Bone marrow (tissue), 2 donors: ENCODE results near the gene SPRED2.

ENCODE experiments used
- DNase-seq, 2 donors: peaks; one replicate each; lab custom pipeline; 2025; lab: John Stamatoyannopoulos, UW

Gene SPRED2

DNA sequence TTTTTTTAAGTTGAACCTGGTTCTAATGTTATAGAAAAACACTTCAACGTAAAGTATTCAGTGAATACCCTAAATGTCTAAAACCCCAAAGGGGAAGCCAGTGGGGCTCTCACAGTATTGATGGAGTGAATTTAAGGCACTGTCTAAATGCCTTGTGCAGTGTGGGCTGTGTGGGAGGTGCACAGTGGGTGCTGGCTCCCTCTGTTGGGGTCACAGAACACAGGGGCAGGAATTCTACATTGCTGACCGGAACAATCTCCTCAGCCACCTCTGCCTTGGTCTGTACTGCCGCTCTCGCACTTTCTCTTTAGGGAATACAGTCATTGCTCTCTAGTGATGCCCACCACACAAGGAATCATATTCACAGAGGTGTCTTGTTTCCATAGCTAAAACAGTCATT, 45.4 kb downstream of the SPRED2 start:
- no peak for DNase-seq

DNA sequence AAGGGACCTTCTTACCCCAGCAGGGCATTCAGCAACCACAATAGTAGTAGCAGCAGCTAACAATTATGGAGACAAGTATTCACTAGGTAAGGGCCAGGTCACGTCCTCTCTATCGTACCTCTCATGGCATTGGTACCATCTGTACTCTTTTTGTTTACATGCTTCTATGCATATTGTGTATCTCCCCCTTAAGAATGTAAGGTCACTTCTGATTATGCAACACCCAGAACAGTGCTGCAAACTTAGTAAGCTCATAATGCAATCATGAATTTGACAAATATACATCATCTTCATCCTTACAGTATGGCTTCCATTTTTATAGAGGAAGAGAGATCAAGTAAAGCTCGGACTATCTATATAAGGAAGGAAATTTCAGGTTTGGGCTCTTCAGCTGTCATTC, 46.1 kb downstream of the SPRED2 start:
- DNase-seq, result no peak

DNA sequence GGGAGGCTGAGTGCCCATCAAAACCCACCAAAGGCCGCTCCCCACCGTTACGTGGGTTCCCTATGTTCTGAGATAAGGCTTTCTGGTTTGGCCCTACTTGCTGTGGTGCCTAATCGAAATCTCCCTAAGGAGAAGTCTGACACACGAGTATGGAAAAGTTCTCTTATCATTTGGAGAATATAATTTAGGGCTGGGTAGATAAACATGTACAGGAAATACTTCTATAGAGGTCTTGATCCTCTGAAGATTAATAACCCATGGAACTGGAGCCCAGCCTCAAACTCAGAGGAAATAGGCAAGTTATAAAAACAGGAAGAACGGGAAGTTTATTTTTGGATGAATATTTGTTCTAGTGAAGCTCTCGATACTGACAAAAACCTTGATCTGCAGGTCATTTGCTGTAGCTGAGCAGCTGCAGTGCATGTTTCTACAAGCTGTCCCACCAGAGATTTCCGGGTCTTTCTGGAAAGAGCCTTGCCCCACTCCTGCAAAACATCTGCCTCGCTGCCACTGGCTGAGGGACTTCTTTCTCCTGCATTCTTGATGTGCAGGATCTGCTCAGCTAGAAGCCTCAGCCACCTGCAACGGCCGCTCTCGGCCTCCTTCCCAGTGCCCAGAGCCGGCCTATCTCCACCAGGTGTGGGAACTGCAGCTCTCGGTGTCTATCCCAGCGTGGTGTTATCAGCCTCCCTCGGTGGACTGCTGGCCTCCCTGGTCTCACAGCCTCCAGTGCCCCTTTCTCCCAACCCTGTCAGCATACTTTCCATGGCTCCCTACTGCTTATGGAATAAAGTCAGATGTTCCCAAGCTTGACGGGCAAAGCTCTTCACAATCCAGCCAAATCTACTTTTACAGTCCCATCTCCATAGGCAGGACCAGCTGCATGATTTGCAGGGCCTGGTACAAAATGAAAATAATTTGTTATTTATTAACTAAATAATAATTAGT, 48.6 kb downstream of the SPRED2 start:
- DNase-seq, result no peak

DNA sequence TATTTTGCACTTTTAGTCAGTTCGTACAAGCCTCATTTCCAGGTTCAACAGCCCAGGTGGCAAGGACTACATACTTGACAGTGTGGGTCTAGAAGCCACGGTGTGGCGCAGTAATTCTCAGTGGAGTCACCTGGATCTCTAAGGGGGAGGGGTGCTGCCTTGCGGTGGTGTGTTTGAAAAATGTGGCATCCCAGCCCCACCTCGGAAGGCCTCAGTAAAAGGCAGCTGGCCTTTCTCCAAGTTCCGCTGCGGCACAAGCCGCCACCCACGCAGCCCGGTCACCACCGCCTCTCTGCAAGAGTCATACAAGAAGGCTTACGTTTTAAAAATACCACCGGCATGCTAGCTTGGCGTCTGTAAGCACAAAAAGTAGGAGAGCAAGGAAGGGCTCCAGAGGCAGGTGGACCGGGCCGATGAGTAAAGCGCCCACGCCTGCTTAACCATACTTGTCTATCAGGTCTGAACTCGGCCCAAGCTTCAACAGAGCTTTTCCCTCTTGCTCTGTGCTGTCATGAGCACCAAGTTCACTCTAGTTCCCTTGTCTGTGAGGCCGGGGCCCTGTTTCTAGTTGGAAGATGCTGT, 49.5 kb downstream of the SPRED2 start:
- peak in 1 of 2 donors; percentile 52 for DNase-seq

DNA sequence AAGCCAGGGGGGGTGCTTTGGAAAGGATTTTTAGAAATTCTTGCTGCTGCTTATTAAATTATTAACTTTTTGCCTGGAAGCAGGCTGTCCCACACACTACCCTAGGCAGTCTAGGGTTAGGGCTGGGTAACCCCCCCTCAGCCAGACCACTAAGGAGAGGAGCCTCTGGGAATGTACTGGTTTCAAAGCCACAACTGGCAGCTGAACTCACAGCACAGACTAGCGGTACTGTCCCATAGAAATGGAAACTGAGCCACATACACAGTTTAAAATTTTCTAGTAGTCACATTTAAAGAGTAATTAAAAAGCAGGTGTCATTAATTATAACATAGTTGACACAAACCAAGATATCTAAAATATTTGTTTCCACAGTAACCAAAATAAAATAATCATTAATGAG, 50.1 kb downstream of the SPRED2 start:
- DNase-seq, result no peak

DNA sequence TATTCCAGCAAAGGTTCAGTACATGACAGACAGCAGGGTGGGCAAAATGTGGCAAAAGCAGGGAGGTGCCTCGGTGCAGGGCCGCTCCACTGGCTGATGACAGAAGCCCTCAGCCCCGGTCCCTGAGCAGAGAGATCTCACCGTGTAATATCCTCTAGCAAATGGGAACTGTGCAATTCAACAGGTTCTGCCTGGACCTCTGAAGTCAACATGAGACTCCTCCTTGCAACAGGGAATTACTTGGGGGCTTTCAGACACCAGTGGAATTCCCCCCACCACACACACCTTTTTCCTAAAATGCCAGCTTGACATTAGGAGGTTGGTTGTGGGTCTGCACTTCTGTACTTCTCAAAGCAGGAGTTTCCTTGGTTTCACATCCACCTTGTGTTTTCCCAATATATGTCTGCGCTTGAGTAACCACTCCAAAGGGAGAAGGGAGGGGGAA, 50.8 kb downstream of the SPRED2 start:
- no peak for DNase-seq

DNA sequence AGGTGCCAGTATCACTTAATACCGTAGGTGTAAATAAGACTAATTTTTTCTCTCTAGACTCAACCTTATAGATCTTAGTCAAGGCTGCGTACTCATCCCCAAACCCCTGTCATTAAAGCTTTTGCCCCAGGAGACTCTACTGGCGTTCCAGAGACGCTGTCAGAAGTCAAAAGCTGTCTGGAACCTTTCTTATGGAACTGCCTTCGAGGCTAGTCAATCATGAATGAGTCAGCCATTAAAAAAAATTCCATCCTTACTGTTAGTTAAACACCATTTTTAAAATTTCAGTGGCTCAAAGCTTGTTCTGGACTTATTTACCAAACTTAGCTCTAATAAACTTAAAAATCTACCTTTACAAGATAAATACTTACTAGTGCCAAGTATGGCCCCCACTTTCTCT, 52.1 kb downstream of the SPRED2 start:
- no peak for DNase-seq

DNA sequence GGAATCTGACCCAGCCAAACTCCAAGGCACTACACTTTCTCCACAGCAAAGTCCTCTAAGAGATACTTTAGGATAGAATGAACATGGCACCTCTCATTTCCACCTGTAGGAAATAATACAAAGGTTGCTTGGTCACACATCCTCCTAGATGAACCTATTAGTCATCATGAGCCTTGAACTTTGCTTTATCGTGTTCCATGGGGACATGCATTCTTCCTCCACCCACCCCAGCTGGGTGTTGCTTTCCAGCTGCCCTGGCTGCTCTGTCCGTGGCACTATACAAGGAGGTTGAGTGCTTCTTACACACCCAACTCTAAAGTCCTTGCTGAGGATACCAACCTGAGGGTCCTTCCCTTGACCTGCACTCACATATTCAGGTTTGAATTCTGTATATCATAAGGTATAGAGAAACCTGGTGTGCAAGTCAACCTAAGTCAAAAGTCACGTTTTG, 52.7 kb downstream of the SPRED2 start:
- no peak for DNase-seq

DNA sequence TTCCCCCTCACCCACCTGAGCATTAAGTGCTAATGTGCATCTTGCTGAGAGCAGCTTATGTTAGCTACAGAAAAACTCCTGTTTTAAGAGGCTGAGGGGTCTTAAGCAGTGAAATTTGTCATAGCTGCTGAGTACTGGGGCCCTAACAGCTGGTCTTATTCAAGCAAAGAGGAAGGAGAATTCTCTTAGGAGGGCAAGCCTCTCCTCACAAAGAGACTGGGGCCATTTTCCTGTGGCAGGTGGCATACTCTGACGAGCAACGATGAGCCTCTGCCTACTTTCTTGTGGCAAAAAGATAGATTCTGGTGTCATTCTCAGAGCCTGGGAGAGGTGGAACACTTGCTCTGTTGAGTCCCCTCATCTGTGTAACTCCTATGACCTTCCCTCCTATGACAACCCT, 53.2 kb downstream of the SPRED2 start:
- DNase-seq, result no peak

DNA sequence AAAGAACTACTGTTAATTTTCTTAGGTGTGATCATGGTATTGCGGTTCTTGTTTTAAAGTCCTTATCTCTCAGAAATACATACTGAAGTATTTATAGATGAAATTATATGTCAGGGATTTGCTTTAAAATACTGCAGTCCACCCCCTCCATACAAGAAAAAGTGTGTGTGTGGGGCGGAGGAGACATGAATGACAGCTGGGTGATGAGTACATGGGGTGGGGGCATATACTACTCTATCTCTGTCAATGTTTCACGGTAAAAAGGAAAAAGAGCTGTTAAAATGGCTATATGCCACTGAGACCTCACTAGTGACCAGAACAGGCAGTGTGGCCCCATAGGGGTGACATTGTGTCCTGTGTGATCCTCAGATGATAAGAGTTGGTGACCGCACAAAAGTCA, 54.1 kb downstream of the SPRED2 start:
- DNase-seq, result no peak

DNA sequence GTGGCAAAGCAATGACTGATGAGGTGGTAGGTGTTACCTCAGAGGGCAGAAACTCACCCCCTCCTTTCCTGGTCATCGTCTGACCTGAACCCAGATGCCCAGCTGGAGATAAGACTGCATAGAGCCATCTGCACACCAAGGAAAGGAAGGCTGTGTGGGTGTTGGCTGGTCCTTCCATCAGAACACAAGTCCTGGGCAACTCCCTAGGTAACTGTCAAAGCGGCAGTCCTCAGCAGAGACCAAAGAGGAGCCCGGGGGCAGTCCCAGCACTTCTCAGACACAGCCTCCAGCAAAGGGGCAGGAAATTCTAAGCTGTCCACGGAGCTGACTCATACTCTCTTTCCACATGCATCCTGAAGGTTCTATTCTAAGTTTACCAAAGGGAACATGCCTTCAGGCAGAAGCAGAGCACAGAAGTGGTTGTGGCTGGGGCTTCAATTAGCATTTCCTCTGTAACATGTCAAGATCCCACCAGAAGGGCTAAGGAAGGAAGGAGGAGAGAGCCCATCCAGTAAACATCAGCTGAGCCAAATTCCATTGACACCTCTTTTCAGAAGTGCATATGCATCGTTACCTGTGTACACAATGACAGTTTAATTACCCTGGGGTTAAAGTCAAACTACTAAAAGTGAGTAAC, 54.7 kb downstream of the SPRED2 start:
- DNase-seq, result peak in 1 of 2 donors; percentile 92

DNA sequence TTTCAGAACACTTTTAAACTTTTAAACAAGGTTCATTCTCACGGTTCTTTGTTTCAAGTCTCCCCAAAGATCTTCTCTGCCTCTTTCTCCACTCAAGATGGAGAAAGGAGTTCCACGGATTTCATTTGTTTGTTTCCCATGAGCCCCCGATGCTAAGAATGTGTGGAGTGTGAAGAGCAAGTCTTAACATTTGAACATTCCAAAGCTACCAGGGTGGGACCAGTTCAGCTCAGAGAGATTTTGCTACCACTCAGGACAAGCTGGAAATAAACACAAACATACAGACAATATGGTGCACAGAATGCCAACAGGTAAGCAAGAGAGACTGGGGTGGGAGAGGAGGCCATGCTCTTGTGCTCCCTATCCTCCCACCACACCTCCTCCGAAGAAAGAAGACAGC, 56.7 kb downstream of the SPRED2 start:
- DNase-seq, result no peak

DNA sequence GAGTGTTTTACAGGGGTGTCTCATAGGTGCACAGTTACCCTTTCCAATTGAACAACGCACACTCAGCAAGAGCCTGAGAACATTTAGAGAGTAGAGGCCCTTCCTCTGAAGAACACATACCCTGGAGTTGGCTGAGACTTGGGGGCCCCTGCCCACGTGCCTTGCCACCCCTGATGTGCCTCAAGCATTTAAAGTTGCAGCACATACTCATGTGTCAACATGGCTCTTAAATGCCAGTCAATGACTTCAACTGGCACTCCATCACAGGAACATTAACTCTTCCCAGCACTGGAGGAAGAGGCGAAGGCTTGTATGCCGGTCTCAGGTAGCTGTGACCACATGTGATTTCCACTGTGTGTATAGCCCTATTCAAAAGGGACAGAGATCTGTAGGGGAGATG, 57.4 kb downstream of the SPRED2 start:
- no peak for DNase-seq

DNA sequence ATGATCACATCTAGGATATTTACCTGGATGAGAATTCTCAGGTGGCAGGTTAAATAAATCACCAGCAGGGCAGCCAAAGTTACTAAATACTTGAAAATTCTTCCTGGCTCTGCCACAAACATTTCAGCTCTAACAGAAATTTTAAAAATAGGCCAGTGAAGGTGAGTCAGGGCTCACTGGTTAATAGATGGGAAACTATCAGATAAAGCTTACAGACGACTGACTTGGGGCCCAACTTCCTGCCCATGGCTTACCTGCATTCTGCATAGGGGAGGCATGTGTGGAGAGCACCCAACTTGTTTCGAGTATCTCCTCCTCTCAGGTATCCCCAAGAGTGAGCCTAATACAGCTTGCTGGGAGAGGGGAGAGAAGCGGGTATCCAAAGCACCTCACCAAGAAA, 57.8 kb downstream of the SPRED2 start:
- no peak for DNase-seq

DNA sequence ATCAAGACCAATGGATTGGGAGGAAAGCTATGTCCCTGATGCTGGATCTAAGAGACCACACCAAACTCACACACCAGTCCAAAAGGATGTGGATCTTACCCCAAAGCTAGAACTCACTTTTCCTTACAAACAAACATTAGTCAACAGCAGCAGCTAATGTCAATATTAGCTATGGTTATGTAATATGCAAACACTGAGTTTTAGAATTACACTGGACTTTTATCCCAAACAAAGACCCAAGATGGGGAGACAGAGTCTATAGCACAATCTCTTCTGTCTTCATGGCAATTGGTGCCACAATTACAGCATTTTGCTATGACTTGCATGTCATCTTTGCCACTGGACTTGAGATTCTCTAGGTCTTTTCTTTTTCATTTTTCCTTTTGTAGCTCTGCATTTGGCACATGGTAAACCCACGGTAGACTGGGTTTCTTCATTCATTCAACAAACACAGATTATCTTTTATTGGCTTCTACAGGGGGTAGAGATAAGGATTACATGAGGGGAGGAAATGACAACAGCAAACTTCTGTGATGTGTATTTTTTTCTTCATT, 59.0 kb downstream of the SPRED2 start:
- DNase-seq, result no peak

DNA sequence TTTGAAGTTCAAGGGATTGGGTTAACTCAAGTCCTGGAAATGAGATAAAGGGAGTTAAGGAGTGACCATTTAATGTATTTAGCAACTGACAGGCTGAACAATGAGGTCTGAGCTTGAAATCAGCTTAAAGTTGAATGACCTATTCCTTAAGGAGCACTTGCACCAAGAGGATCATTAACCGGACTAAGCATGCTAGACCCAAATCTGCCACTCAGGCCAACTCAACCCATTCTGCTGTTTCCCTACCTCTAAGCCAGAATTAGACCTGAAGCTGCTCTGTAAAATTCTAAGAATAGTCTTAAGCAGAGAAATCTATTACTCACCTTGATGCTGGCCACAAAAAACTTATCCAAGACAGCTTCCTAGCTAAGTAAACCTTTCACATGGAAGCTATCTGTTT, 59.8 kb downstream of the SPRED2 start:
- no peak for DNase-seq

DNA sequence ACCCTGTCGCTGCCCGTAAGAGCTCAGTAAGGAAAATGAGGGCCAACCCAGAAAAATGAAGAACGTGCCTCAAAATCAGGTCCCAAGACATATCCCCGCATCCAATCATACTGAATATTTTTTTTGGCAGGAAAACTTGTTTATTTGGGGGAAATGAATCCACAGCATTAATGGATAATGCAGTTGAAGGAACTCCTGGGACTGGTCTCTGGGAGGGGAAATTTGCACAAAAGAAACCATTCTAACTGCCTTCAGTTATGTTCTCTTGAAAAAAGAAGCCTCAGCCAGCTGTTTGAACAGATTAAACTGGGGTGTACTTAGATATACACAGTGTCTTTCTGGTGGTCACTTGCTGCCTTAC, 61.3 kb downstream of the SPRED2 start:
- no peak for DNase-seq

DNA sequence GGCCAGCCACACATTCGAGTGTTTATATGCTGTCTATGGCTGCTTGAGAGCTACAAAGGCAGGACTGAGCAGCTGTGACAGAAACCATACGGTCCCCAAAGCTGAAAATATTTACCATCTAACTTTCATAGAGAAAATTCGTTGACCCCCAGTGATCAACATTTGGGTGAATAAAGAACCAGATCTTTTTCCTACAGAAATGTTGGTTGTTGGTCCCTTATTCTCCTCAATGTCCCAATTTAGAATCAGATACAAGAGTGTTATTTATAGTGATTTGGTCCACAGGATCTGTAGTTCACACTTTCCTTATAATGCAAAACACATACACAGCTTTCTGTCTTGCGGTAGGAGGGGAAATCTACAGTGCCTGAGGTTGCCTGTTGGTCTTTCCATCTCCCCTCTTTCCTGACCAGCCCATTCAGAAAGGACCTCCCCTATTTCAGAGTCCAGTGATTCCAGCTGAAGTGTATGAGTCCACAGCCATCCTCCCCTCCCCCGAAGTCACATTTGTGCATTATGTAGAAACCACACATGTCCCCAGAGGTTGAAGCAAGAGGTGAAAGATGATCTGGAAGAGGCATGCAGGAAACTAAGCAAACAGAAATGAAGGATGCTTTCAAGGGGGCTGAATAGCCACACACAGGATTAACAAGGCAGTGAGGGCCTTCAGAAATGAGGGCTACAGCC, 61.9 kb downstream of the SPRED2 start:
- no peak for DNase-seq

DNA sequence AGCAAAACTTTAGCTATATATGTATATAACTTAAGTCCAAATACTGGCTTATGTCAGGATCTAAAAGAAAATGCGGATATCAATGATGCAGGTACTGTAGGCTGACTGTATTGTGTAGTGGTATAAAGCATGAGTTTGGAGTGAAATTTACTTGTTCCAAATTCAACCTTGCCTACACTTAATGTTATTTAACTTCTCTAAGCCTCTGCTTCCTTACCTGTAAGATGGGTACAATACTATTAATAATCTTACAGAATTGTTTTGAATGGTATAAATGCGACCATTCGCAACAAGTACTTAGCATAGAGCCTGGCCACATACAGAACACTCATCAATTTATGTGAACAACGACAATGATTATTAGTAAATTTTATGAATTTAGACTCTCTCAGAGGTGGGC, 62.4 kb downstream of the SPRED2 start:
- DNase-seq, result no peak

DNA sequence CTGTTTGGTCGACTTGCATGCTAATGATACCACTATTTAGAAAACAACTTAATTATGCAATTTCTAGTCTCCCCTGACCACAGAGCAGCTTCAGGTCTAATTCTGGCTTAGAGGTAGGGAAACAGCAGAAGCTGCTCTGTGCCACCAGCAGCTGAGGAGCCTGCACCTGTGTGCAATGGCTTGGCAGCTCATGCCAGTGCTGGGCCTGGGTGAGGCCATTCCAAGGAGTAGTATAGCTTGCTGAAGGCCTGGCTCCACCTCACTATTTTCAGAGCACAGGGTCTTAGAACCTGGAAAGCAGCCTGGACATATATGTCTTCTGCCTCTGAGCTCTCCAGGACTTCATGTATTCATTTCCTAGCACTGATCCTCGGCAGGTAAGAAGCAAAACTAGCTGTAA, 62.8 kb downstream of the SPRED2 start:
- no peak for DNase-seq

DNA sequence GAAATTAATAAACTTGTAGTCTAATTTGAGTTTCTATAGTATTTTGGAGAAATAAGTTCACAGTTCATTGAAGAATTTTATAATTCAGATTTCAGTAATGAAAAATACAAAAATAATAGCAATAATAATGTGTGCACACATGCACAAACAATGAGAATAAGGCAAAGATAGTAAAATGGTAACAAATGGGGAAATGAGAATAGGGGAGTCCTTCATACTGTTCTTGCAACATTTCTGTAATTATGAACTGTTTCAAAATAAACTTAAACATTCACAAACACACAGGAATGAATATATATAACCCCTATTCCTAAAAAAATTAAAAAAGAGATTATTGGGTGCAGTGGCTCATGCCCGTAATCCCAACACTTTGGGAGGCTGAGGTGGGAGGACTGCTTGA, 63.9 kb downstream of the SPRED2 start:
- DNase-seq, result no peak

DNA sequence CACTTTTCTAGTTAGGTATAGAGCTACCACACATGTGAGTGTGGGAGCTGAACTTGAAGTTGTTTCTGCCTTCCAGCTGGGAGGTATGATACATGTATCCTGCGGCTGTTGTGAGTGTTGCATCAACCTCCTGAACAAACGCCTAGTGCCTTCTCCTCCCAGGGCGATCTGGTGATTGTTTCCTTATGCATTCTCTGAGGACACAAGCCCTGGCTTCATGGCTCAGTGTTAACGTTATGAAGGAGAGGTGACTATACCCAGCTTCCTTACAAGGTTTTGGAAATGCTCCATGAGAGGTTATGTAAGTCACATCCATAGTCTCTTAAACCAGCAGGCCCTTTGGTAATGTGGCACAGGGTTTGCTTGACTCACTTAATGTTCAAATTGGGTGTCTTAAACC, 64.9 kb downstream of the SPRED2 start:
- no peak for DNase-seq
